Stimulated activated CD4-positive, alpha-beta T cell treated with anti-CD3 and anti-CD28 coated beads, TNF-alpha, amount 100 ng/mL, for 48 hours (primary cell): ENCODE data around the gene SH3PXD2A.

Source experiments
- DNase-seq, 3 donors: peaks; one replicate each; pipeline ENCODE4 v3.0.0-alpha.2; 2020; ENCODE audit warnings: low read depth in 3 of 3

SH3PXD2A gene

DNA sequence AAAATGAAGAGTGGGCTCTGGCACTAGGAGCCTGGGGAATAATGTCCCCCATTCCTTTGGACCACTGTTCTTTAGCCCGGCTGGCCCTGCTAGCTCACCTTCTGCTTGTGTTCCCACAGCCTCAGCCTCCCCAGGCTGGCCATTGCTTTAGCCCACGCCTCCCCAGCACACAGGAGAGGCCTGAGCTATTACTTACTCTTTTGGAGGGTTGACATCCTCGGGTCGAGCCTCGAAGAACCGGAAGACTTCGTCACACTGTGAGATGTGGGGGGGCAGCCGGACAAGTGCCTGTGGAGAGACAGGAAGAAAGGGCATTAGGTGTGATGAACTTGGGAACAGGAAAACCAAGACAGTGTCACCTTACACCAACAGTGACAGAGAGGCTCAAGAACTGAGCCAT, 131.3 kb downstream of the SH3PXD2A start:
- no peak for DNase-seq

DNA sequence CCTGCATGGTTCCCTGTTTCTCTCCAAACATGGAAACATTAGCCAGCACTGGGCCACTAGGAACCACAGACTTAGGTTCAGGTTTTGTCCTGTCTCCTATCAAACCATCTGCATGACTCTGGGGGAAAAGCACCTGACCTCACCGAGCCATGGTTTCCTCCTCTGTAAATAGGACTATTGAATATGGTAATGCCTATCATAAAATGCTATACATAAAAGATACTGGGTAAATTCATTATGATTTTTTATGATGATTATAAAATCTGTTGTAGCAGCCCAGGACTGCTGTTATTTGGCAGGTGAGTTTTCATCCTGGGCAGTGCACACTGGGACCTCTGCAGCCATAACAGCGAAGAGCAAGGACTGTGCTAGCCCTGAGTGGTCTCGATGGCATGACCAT, 131.8 kb downstream of the SH3PXD2A start:
- no peak for DNase-seq

DNA sequence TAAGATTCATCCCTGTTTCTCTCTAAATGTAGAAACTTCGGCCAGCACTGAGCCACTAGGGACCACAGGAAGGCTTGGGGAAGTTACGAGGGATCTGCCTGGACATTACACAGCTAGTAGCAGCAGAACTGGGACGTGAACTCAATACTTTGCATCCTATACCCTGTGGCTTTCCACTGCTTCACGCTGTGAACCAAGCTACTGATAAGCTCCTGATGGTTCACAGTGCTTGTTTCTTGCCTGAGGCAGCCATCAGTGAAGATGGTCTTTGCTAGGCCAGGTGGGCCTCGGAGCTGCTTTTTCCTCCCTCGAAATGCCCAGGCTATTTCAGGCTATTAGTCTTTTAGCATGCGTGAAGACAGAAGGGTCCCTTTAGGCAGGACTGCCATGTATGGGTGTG, 132.7 kb downstream of the SH3PXD2A start:
- DNase-seq = no peak

DNA sequence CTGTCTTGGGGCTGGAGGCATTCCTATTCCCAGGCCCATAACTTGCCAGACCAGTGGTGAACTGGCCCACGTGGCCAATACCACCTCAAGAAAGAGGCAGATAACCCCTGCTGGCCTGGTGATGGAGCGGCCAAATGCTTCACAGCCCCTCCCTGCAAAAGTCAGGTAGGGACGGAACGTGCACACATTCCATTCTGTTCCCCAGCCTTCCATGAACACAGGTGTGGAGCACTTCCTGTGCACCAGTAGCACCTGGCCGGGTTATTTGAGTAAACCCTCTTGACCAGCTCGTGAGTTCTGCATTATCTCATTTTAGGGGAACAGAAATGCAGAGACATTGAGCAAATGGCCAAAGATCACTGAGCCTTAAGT, 134.4 kb downstream of the SH3PXD2A start:
- DNase-seq = no peak

DNA sequence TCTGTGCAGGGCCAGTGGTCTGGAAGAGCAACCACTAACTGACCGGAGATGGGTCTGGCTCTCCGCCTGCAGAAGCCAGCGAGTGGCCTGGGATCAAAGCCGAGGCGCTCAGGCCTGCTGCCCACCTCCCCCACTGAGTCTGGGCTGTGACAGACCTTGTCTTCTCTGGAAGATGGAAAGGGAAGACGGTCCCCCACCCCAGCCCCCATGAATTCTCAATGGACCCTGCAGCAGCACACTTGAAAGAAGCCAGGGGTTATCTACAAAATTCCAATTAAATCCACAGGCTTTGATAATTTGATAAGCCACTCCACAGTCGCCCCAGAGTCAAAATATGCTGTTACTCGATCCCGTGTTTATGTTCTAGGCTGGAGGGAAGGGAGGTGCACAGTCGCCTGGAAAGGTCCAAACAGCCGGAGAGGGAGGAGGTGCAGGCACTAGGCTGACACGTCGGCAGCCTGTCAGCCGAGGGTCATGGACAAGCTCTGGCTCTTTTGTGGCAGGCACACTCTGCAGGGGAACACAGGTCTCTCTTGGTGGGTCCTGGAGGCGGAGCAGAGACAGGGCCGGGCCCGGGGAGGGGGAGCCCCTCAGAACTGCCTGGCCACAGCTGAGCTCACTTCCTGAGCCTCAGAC, 134.9 kb downstream of the SH3PXD2A start:
- DNase-seq = no peak

DNA sequence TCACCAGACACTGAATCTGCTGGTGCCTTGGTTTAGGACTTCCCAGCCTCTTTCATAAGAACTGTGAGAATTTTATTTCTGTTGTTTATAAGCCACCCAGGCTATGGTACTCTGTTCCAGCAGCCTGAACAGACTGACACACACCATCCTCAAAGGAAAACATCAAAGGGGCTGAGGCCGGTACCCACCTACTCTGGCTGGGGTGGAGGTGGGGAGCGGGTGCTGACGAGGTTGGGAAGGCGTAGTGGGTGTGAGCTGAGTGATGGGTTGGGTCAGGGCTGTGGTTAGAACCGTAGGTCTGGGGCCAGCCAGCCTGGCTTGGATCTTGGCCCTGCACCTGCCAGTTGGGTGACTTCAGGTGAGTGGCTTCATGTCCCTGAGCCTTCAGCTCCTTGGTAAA, 136.3 kb downstream of the SH3PXD2A start:
- no peak for DNase-seq

- no peak for DNase-seq
Observed at GRCh38 chr10:103718247-103718620, 137.1 kb downstream of the SH3PXD2A start.

DNA sequence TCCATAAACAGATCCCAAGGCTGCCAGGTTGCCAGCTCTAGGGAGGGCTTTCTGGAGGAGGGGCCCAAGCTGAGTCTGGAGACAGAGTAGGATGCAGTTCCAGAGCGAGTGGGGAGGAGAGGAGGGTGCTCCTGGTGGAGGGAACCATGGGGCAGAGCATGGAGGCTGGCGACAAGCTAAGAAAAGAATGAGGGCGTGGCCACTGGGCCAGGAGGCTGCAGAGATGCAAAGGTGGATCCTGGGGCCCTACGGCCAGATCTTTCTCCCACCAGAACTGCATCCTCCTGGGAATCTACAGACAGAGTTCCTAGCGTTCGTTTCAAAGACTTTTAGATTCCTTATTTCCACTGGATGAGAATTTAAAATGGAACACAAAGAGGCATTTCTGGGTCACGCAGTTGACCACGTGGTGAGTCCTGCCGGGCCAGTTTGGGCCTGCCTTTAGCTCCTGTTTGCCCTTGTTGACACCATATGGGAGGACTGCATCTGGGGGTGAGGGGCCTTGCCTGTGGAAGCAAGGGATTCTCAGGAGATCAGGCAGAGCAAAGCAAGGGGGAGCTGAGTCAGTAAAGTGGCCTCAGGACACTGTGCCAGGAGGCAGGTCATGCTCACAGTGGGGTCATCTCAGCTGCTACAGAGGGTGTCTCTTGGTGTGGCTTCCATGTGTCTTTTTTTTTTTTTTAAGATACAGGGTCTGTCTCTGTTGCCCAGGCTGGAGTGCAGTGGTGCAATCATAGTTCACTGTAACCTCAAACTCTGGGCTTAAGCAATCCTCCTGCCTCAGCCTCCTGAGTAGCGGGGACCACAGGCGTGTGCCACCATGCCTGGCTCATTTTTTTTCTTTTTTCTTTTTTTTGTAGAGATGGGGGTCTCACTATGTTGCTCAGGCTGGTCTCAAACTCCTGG, 137.8 kb downstream of the SH3PXD2A start:
- no peak for DNase-seq

DNA sequence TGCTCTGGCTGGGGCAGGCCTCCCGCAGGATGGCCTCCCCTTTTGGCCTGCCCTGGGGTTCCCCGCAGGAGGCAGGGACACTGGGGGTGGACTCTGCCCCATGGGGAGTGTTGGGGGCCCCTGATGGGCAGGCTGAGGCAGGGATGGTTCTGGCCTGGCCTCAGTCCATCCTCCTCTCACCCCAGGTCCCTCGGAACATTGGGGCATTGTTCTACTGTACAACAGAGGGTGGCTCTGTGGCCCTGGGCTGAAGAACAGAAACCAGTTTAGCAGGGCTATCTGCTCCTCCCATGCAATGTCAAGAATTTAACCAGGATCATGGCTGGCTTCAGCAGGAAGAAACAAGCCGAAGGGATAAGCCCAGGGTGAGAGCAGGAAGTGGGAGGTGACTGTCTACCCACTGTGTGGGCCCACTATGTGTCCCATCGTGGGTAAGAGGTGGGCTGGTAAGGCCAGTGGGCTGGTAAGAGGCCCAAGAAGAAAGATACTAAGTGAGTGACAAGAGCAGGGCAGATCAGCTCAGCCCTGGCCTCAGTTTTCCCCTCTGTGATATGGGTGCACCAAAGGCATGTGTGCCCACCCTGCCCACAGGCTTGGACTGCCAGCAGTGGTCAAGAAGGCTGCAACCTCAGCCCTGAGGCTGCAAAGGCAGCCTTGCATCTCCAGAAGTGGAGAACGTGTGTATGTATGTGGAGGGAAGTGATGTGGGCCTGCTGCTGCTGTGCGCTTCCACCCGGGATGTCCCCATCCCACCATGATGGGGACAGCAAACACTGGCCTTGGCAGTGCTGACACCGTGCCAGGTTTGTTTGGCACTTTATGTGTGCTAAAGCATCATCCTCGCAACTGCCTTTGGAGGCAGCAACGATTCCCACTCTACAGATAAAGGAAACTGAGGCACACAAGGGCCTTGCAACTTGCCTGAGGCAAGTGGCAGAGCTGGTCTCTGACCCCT, 138.9 kb downstream of the SH3PXD2A start:
- no peak for DNase-seq

- DNase-seq = no peak
Observed at GRCh38 chr10:103715430-103715829, 139.9 kb downstream of the SH3PXD2A start.

- DNase-seq = no peak
Observed at GRCh38 chr10:103714232-103714891, 141.0 kb downstream of the SH3PXD2A start.

DNA sequence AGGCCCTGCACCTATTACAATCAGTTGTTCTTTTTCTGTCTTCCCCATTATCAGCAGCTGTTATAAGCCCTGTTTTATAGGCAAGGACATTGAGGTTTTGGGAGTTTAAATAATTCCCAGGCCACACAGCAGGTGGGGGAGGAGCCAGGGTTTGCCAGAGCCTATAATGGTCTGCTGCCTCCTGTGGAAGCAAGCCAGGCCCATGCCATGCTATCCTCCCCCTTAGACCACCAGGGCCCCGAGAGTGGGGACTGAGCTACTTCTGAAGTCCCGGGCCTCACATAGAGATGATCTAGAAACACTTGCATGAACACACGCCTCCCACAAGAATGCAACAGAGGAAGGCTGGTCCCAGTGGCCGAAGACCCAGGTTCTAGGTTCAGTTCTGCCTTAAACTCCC, 141.7 kb downstream of the SH3PXD2A start:
- DNase-seq = no peak

- DNase-seq = peak; percentile 62 to 75 (median 70)
Observed at GRCh38 chr10:103712898-103713498, 142.4 kb downstream of the SH3PXD2A start.

DNA sequence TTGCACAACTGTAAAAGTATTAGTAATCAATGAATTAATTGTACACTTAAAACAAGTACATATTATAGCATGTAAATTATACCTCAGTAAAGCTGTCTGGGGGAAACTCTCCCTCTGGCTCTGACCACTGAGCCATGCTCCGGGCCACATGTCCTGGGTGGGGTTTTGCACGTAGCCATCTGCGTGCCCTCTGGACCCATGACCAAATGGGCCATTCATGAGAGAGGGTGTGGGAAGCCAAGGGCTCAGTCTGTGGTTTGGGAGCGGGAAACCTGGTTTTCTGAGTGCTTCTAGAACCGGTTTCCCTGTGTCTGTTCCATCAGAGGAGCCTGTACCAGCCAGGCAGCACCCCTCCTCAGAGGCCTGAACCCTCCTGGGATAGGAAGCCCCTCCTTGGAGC, 143.2 kb downstream of the SH3PXD2A start:
- DNase-seq = no peak

GRCh38 chr10:103711351-103711994, 143.9 kb downstream of the SH3PXD2A start:
- DNase-seq = no peak

DNA sequence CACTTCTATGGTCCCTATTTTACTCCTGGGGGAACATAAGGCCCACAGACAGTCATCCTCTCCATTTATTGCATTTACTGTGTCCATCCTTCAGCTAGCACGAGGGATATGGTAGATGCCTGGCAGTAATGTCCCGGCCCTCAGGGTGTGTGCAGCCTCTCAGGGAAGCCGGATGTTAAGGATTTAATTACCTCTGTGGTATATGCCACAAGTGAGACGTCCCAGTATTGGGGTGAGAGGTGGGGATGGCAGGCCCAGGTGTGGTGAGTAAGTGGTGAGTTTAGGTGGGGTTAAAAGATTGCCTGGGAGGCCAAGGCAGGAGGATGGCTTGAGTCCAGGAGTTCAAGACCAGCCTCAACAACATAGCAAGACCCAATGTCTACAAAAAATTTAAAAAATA, 144.9 kb downstream of the SH3PXD2A start:
- no peak for DNase-seq

DNA sequence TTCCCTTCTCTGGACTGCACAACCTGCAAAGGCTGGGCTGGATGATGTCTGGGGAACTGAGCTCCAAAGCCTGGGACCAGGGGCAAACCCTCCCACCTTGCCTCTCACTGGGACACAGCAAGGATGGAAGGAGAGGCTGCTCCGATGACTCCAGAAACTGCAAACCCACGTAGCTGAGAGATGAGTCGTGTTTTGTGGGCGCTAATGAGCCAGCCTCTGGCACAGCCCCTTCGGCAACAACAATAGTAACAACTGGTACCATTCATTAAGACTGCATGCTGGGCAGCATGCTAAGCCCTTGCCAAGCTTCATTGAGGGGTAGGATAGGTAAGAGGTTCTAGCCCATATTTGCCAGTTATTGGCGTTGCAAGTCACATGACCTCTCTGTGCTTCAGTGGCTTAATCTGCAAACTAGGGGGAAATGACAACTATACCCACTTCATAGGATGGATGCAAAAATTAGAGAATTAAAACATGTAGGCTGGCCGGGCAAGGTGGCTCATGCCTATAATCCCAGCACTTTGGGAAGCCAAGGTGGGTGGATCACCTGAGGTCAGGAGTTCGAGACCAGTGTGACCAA, 145.9 kb downstream of the SH3PXD2A start:
- no peak for DNase-seq

DNA sequence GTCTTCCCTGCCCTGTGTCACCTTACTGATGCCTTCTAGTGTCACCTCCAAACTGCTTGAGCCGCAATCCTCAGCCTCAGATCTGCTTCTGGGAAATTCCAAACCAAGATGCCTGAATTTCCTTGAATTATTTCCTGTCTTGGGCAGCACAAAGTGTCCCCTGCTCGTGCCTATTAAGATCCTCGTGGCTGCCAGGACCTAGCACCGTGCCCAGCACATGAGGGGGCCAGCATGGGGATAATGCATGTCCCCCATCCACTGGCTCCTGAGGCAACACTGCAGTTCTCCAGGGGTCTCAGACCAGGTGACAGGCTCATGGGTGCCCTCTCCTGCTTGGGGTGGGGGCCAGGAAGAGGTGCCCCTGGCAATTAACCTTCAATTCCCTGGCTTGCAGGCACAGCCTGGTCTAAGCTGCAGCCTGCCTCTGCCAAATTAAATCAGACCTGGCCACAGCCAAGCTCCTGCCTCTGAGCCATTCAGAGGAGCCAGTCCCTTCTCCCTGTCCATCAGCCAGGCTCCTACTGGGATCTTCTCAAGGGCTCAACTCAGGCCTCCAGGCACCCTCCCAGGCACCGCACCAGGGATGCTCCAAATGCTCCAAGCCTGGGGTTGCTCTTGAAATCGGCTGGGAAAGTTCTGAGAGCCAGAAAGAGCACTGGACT, 146.6 kb downstream of the SH3PXD2A start:
- no peak for DNase-seq

DNA sequence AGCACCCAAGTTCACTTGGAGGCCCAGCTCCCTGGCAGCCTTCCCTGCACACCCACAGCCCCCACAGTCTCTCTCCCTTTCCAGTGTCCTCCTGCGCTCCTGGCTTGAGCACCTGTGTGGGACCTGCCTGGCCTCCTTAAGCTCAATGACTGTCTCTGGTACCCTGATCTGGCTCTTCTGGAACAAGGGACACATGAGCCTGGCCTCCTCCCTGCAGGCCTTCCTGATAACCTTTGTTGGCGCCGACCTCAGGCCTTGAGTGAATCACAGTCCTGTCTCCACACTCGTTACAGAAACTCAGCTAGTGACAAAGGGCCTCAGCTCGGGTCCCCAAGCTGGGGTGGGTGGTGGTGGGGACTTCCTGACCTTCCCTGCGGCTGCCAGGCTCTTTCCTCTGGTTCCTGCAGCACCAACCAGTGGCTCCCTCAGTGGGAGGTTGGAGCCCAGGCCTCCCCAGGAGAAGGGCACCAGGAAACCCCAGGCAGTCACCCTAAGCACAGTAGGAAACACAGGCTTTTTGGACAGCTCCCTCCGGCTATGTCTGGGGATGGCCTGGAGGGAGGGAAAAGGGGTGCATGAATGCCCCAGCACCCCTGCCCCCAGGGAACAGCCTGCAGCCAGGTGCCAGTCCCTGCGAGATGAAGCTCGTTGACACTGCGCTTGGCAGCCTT, 147.3 kb downstream of the SH3PXD2A start:
- no peak for DNase-seq
